Spleen (tissue), 7 donors: ENCODE results near the gene RCAN3.

ENCODE experiments used
- CTCF ChIP-seq, 11 experiments: fragments of 200-600 bp in 7 of 11; fragments of 450-650 bp in 4 of 11; sonication (generic) in 4 of 11; IDR thresholded peaks in 8 of 11; conservative IDR thresholded peaks in 3 of 11; 1 replicate in 7 of 11; 2 replicates in 4 of 11; pipeline versions ENCODE4 v1.4.0 to v1.8.0; 2016 to 2021; ENCODE audit warnings: antibody characterized with exemption in 11 of 11, inconsistent platforms in 4 of 11, mild to moderate bottlenecking in 1 of 11
- POLR2A ChIP-seq, 3 donors: fragments of 450-650 bp; IDR thresholded peaks; one replicate each; pipeline ENCODE4 v1.5.1; 2017; ENCODE audit warnings: antibody characterized with exemption in 3 of 3, mild to moderate bottlenecking in 1 of 3
- POLR2AphosphoS5 ChIP-seq, 3 donors: sonication (generic); formaldehyde crosslinking; IDR thresholded peaks; one replicate each; pipeline ENCODE4 v1.5.1; 2017; ENCODE audit warnings: antibody characterized with exemption in 3 of 3
- donor health status: DM: no; HTN: no; CAD: no; lungs with moderate emphysema.
- donor health status: DM: no; HTN: no; CAD: no.
- donor health status: DM: no; HTN: no; CAD: no.

GRCh38 chr1:24490101-24490781, 12.4 kb upstream of the RCAN3 start:
- TF ChIP-seq POLR2AphosphoS5 (IDR thresholded peaks at IDR 0.05) (no peak), CTCF (IDR thresholded peaks at IDR 0.05 in 8 of 11, conservative IDR thresholded peaks at IDR 0.05 in 3 of 11) (no peak), POLR2A (IDR thresholded peaks at IDR 0.05) (no peak)
